Hepatic stellate cell (primary cell): ENCODE results near the gene KRT86.
A peak's percentile ranks its signal among the peaks of the same experiment; 100 is the strongest.
"Not testable (repeated sequence)": the region's sequence is repeated elsewhere in the genome, so short reads cannot be mapped to it uniquely, and the experiment has no call there.

Experiments used
- DNase-seq: peaks from one replicate; pipeline ENCODE4 v3.0.0; 2011; ENCODE audit warnings: low spot score

The KRT86 gene

GRCh38 chr12:52314511-52314910 lies 40.1 kb downstream of the KRT86 start:
- no peak for DNase-seq

- not testable (repeated sequence) for DNase-seq
Measured at GRCh38 chr12:52315721-52316120, 41.3 kb downstream of the KRT86 start.

- no peak for DNase-seq
Measured at GRCh38 chr12:52316290-52316689, 41.8 kb downstream of the KRT86 start.

GRCh38 chr12:52316701-52317100 lies 42.3 kb downstream of the KRT86 start:
- no peak for DNase-seq

GRCh38 chr12:52317468-52318052 lies 43.1 kb downstream of the KRT86 start:
- no peak for DNase-seq

- DNase-seq, result no peak
Measured at GRCh38 chr12:52318241-52318990, 44.0 kb downstream of the KRT86 start.

- DNase-seq, result no peak
Measured at GRCh38 chr12:52319097-52319496, 44.7 kb downstream of the KRT86 start.

GRCh38 chr12:52320784-52321400 lies 46.4 kb downstream of the KRT86 start, which contains the start of gene KRT83:
KRT83 (minus strand) TSS chr12:52321398; CDS start chr12:52321335, 63 bp downstream.
- no peak for DNase-seq

- DNase-seq, result no peak
Measured at GRCh38 chr12:52321418-52321817, 47.0 kb downstream of the KRT86 start.

- DNase-seq, result no peak
Measured at GRCh38 chr12:52322069-52322468, 47.6 kb downstream of the KRT86 start.

- no peak for DNase-seq
Measured at GRCh38 chr12:52323001-52323400, 48.6 kb downstream of the KRT86 start.

GRCh38 chr12:52323416-52324152 lies 49.1 kb downstream of the KRT86 start:
- no peak for DNase-seq

- DNase-seq, result no peak
Measured at GRCh38 chr12:52324153-52324444, 49.7 kb downstream of the KRT86 start.

GRCh38 chr12:52327052-52327829 lies 52.8 kb downstream of the KRT86 start:
- DNase-seq, result peak; percentile 97

- DNase-seq, result no peak
Measured at GRCh38 chr12:52327830-52328500, 53.5 kb downstream of the KRT86 start.

- no peak for DNase-seq
Measured at GRCh38 chr12:52331039-52331438, 56.6 kb downstream of the KRT86 start.

GRCh38 chr12:52331833-52332232 lies 57.4 kb downstream of the KRT86 start:
- DNase-seq, result no peak

- no peak for DNase-seq
Measured at GRCh38 chr12:52332381-52332780, 57.9 kb downstream of the KRT86 start.

GRCh38 chr12:52333321-52333720 lies 58.9 kb downstream of the KRT86 start:
- no peak for DNase-seq

- DNase-seq, result no peak
Measured at GRCh38 chr12:52334185-52334584, 59.7 kb downstream of the KRT86 start.

GRCh38 chr12:52335598-52336262 lies 61.3 kb downstream of the KRT86 start:
- no peak for DNase-seq
